Measurements from ENCODE around the gene BABAM1. TPM values are rescaled to one million over a fixed set of nuclear protein-coding genes. Genes with fewer than 3 reads are reported as not detected.

Gene BABAM1
- total RNA-seq, 1 experiment from 2014 or later: 83.9 TPM

Other genes starting within 250 kb of the BABAM1 start
- gene CPAMD8, start 240.6 kb upstream of the BABAM1 start, total RNA-seq (2014; rRNA removed; shearing (Covaris generic); ENCODE audit: low replicate concordance): not detected in 2 replicates
- gene HAUS8, start 192.0 kb upstream of the BABAM1 start, total RNA-seq (2014; rRNA removed; shearing (Covaris generic); ENCODE audit: low replicate concordance): 17.6 and 20.4 TPM in 2 replicates
- 80.1 and 114 TPM in 2 replicates for gene MYO9B, start 191.7 kb upstream of the BABAM1 start, total RNA-seq (2014; rRNA removed; shearing (Covaris generic); ENCODE audit: low replicate concordance)
- 34.0 and 39.8 TPM in 2 replicates for gene USE1, start 52.1 kb upstream of the BABAM1 start, total RNA-seq (2014; rRNA removed; shearing (Covaris generic); ENCODE audit: low replicate concordance)
- 6.2 and 13.0 TPM in 2 replicates for gene OCEL1, start 41.2 kb upstream of the BABAM1 start, total RNA-seq (2014; rRNA removed; shearing (Covaris generic); ENCODE audit: low replicate concordance)
- 8.6 and 20.3 TPM in 2 replicates for gene NR2F6, start 21.5 kb upstream of the BABAM1 start, total RNA-seq (2014; rRNA removed; shearing (Covaris generic); ENCODE audit: low replicate concordance)
- 0.25 TPM in 1 of 2 replicates, not detected in the other for gene USHBP1, start 2.7 kb upstream of the BABAM1 start, total RNA-seq (2014; rRNA removed; shearing (Covaris generic); ENCODE audit: low replicate concordance)
- 19.6 and 29.4 TPM in 2 replicates for gene ANKLE1, start 14.5 kb downstream of the BABAM1 start, total RNA-seq (2014; rRNA removed; shearing (Covaris generic); ENCODE audit: low replicate concordance)
- gene ABHD8, start 36.0 kb downstream of the BABAM1 start, total RNA-seq (2014; rRNA removed; shearing (Covaris generic); ENCODE audit: low replicate concordance): 0.37 and 2.0 TPM in 2 replicates
- 34.0 and 68.6 TPM in 2 replicates for gene MRPL34, start 38.4 kb downstream of the BABAM1 start, total RNA-seq (2014; rRNA removed; shearing (Covaris generic); ENCODE audit: low replicate concordance)
- 24.4 and 33.0 TPM in 2 replicates for gene DDA1, start 42.1 kb downstream of the BABAM1 start, total RNA-seq (2014; rRNA removed; shearing (Covaris generic); ENCODE audit: low replicate concordance)
- 0.82 and 2.3 TPM in 2 replicates for gene ANO8, start 67.4 kb downstream of the BABAM1 start, total RNA-seq (2014; rRNA removed; shearing (Covaris generic); ENCODE audit: low replicate concordance)
- 29.3 and 88.1 TPM in 2 replicates for gene GTPBP3, start 70.1 kb downstream of the BABAM1 start, total RNA-seq (2014; rRNA removed; shearing (Covaris generic); ENCODE audit: low replicate concordance)
- 0.22 and 0.41 TPM in 2 replicates for gene PLVAP, start 109.9 kb downstream of the BABAM1 start, total RNA-seq (2014; rRNA removed; shearing (Covaris generic); ENCODE audit: low replicate concordance)
- 4.1 and 9.3 TPM in 2 replicates for gene CCDC194, start 126.8 kb downstream of the BABAM1 start, total RNA-seq (2014; rRNA removed; shearing (Covaris generic); ENCODE audit: low replicate concordance)
- 56.2 and 156 TPM in 2 replicates for gene BST2, start 138.2 kb downstream of the BABAM1 start, total RNA-seq (2014; rRNA removed; shearing (Covaris generic); ENCODE audit: low replicate concordance)
- 44.7 and 55.2 TPM in 2 replicates for gene MVB12A, start 152.6 kb downstream of the BABAM1 start, total RNA-seq (2014; rRNA removed; shearing (Covaris generic); ENCODE audit: low replicate concordance)
- gene TMEM221, start 181.2 kb downstream of the BABAM1 start, total RNA-seq (2014; rRNA removed; shearing (Covaris generic); ENCODE audit: low replicate concordance): not detected in 2 replicates
- gene NXNL1, start 193.5 kb downstream of the BABAM1 start, total RNA-seq (2014; rRNA removed; shearing (Covaris generic); ENCODE audit: low replicate concordance): not detected in 2 replicates
- gene SLC27A1, start 203.1 kb downstream of the BABAM1 start, total RNA-seq (2014; rRNA removed; shearing (Covaris generic); ENCODE audit: low replicate concordance): 4.0 and 4.8 TPM in 2 replicates
- 93.0 and 130 TPM in 2 replicates for gene PGLS, start 244.2 kb downstream of the BABAM1 start, total RNA-seq (2014; rRNA removed; shearing (Covaris generic); ENCODE audit: low replicate concordance)

Measured in Karpas-422 (cell line).